GM12864 (cell line): ENCODE data around the gene MSI2.
A peak's percentile ranks its signal among the peaks of the same experiment; 100 is the strongest.

Experiments used
- DNase-seq: peaks from one replicate; pipeline ENCODE4 v3.0.0-alpha.2; 2011; ENCODE audit warnings: low read depth
- H3K4me3 ChIP-seq: 2 replicates; pipeline ENCODE4 v1.5.1; 2011; ENCODE audit warnings: mild to moderate bottlenecking, low read depth, low read length, control low read depth
- CTCF ChIP-seq: IDR thresholded peaks from 2 replicates; pipeline ENCODE4 v1.5.1; 2011; ENCODE audit warnings: low read depth, mild to moderate bottlenecking, moderate library complexity, low read length, control low read depth, inconsistent platforms; ENCODE audit errors: missing control alignments

Gene MSI2

GRCh38 chr17:57551321-57552079, 295.2 kb downstream of the MSI2 start:
- TF ChIP-seq CTCF, result no peak
- peak; percentile 51 for DNase-seq
- H3K4me3 ChIP-seq, result no peak overlapping the region

- peak; percentile 89 for TF ChIP-seq CTCF
- no peak overlapping the region for H3K4me3 ChIP-seq
- peak; percentile 8 for DNase-seq
Measured at GRCh38 chr17:57552114-57552624, 295.8 kb downstream of the MSI2 start.

GRCh38 chr17:57553526-57553925, 297.2 kb downstream of the MSI2 start:
- no peak for DNase-seq
- TF ChIP-seq CTCF, result no peak
- no peak overlapping the region for H3K4me3 ChIP-seq

GRCh38 chr17:57553991-57554825, 297.9 kb downstream of the MSI2 start:
- TF ChIP-seq CTCF, result no peak
- no peak for DNase-seq
- no peak overlapping the region for H3K4me3 ChIP-seq

- no peak for DNase-seq
- H3K4me3 ChIP-seq, result no peak overlapping the region
- no peak for TF ChIP-seq CTCF
Measured at GRCh38 chr17:57554826-57555635, 298.7 kb downstream of the MSI2 start.

GRCh38 chr17:57555636-57556175, 299.4 kb downstream of the MSI2 start:
- no peak overlapping the region for H3K4me3 ChIP-seq
- no peak for TF ChIP-seq CTCF
- DNase-seq, result no peak
